Activated CD8-positive, alpha-beta memory T cell treated with anti-CD3 and anti-CD28 coated beads for 1 hour (primary cell): ENCODE data around the gene ADGB.

ENCODE experiments used
- DNase-seq, 2 donors: peaks; one replicate each; pipeline ENCODE4 v3.0.0-alpha.2; 2020; ENCODE audit warnings: low read depth in 1 of 2; ENCODE audit errors: extremely low read depth in 1 of 2

Gene ADGB

GRCh38 chr6:146859795-146860495 is 261.2 kb downstream of the ADGB start:
- DNase-seq, result no peak

GRCh38 chr6:146860583-146860982 is 261.8 kb downstream of the ADGB start:
- no peak for DNase-seq

- no peak for DNase-seq
These were observed 262.3 kb downstream of the ADGB start for GRCh38 chr6:146861029-146861563.

GRCh38 chr6:146861716-146862115 is 262.9 kb downstream of the ADGB start:
- DNase-seq, result no peak

GRCh38 chr6:146862508-146862919 is 263.7 kb downstream of the ADGB start:
- DNase-seq, result no peak

GRCh38 chr6:146864300-146864699 is 265.5 kb downstream of the ADGB start:
- no peak for DNase-seq

GRCh38 chr6:146864885-146865284 is 266.1 kb downstream of the ADGB start:
- no peak for DNase-seq
